ENCODE measurements around the gene LZTR1. TPM values are rescaled to one million over a fixed set of nuclear protein-coding genes. Genes with fewer than 3 reads are reported as not detected.
"Not testable (repeated sequence)": the region's sequence is repeated elsewhere in the genome, so short reads cannot be mapped to it uniquely, and the experiment has no call there.

Gene LZTR1
- total and polyA plus RNA-seq, 11 donors, result 18.4 to 41.9 (median 26.6) TPM

DNA sequence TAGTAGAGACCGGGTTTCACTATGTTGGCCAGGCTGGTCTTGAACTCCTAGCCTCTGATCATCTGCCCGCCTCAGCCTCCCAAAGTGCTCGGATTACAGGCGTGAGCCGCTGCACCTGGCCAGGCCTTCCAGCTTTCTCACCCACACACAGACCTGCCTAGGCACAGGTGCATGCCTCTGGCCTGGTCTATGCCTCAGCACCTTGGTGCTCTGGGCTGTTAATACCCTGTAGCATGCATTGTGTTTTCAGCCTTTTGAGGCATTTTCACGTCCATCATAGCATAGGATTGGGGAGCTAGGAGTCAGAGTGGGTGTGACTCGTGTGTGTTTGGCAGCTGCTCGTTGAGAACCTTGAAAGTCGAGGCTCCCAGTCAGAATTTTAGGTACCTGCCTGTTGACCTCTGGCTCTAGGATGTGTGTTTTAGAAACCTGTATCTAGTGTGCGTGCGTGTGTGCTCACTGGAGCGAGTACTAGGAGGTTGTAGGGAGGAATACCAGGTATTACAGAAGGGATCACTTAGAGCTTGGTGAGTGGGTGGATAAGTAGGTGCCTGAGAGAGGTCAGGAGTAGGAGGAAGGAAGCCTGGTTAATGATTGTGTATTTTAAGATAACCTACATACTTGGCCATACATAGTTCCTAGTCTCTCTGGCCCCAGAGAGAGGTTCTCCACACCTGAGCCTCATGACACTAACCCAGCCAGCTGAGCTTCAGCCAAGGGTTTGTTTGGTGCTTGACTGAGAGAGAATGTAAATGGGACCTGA, 44.9 kb upstream of the LZTR1 start:
- TF ChIP-seq POLR2A (IDR thresholded peaks at IDR 0.05), result no peak
- TF ChIP-seq, protein P1, sequence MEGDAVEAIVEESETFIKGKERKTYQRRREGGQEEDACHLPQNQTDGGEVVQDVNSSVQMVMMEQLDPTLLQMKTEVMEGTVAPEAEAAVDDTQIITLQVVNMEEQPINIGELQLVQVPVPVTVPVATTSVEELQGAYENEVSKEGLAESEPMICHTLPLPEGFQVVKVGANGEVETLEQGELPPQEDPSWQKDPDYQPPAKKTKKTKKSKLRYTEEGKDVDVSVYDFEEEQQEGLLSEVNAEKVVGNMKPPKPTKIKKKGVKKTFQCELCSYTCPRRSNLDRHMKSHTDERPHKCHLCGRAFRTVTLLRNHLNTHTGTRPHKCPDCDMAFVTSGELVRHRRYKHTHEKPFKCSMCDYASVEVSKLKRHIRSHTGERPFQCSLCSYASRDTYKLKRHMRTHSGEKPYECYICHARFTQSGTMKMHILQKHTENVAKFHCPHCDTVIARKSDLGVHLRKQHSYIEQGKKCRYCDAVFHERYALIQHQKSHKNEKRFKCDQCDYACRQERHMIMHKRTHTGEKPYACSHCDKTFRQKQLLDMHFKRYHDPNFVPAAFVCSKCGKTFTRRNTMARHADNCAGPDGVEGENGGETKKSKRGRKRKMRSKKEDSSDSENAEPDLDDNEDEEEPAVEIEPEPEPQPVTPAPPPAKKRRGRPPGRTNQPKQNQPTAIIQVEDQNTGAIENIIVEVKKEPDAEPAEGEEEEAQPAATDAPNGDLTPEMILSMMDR (IDR thresholded peaks at IDR 0.05), result no peak
- H3K27ac ChIP-seq, result no peak overlapping the region
- no peaks in the 10 kb centered on the region for H3K9me3 ChIP-seq
- ATAC-seq, result peak in 3 of 4 donors; percentile 15 to 46 (median 37)
- DNase-seq, result no peak
- no peak overlapping the region for H3K4me3 ChIP-seq
- H3K27me3 ChIP-seq, result no peaks in the 10 kb centered on the region
- intact Hi-C loops (cut with DNase I), result loop anchor here in 1 of 10 donors (10.0 kb wide), 1 partner anchor 52 kb away; no protein-coding TSS in a partner anchor
- whole genome bisulfite sequencing, 4 donors, result 67 to 79% (median 71%) methylated on average over 12 of the region's 12 CpGs
- peaks cover 0 to 44% (median 35%) of the 10 kb centered on the region in 9 donors for H3K36me3 ChIP-seq
- H3K4me1 ChIP-seq, result peaks cover 0 to 65% (median 47%) of the 10 kb centered on the region in 12 donors

DNA sequence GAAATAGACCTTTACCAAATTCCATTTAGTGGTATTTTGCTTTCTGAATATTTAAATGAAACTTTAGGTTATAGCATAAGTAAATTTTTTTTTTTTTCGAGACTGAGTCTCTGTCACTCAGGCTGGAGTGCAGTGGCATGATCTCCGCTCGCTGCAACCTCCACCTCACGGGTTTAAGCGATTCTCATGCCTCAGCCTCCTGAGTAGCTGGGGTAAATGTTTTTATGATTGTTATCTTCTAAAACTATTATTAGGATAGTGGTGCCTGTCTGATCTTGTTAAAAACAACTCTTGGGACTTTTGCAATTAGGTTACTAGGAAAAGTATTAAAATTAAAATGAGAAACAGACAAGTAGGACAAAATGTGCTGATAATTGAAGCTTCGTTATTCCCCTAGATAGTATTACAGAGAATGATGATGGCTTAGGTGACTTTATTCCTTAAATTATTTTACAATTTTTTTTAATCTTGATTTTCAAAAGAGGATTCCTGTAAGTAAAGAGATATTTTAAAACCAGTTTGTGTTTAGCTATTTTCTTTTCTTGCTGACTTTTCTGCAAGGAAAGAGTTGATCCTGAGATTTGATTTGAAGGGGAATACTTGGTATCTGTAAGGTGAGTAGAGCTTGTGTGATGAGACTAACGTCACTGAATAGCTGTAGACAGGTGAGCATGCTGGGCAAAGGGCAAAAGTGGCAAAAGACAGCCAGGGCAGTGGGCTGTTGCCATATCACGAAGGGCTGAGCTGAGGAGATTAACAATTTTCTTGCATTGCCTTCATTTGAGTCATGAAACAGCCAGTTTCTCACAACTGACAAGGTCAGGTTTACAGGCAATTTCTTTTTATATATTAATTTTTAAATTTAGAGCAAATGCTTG, 44.1 kb upstream of the LZTR1 start:
- peaks cover 0 to 62% (median 48%) of the 10 kb centered on the region in 12 donors for H3K4me1 ChIP-seq
- H3K27me3 ChIP-seq, result no peaks in the 10 kb centered on the region
- intact Hi-C loops (cut with DNase I), result loop anchor here in 1 of 10 donors (10.0 kb wide), 1 partner anchor 53 kb away; no protein-coding TSS in a partner anchor
- WGBS, 4 donors, result 80 to 85% (median 83%) methylated on average over 8 of the region's 8 CpGs
- peaks cover 0 to 44% (median 35%) of the 10 kb centered on the region in 9 donors for H3K36me3 ChIP-seq
- no peaks in the 10 kb centered on the region for H3K9me3 ChIP-seq
- no peak for TF ChIP-seq POLR2A (IDR thresholded peaks at IDR 0.05)
- TF ChIP-seq, protein P1 (IDR thresholded peaks at IDR 0.05), result no peak
- no peak overlapping the region for H3K4me3 ChIP-seq
- no peak for DNase-seq
- ATAC-seq, result no peak
- H3K27ac ChIP-seq, result no peak overlapping the region

DNA sequence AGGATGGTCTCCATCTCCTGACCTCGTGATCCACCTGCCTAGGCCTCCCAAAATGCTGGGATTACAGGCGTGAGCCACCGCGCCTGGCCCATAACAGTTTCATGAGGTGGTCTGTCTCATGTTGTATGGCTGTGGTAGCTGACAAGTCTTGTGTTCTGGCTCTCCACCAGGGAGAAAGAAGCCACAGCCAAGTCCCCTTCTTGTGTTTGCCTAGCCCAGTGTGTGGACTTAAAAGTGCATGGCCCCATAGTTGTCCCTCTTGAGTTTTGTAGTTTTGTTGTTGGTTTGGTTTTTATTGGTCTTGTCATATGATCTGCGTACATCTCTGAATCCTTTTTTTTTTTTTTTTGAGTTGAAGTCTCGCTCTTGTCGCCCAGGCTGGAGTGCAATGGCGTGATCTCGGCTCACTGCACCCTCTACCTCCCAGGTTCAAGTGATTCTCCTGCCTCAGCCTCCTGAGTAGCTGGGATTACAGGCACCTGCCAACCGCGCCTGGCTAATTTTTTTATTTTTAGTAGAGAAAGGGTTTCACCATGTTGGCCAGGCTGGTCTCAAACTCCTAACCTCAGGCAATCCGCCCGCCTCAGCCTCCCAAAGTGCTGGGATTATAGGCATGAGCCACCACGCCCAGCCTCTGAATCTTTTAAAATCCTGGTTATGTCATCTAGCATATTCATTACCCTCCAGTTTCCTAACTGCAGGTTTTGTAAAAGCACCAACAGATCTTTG, 42.5 kb upstream of the LZTR1 start:
- H3K4me1 ChIP-seq, result peaks cover 0 to 63% (median 49%) of the 10 kb centered on the region in 12 donors
- not testable (repeated sequence) for H3K4me3 ChIP-seq, ATAC-seq, H3K27me3 ChIP-seq, DNase-seq, H3K9me3 ChIP-seq, H3K27ac ChIP-seq
- intact Hi-C loops (cut with DNase I), result loop anchor here in 1 of 10 donors (10.0 kb wide), 1 partner anchor 55 kb away; no protein-coding TSS in a partner anchor
- H3K36me3 ChIP-seq, result peaks cover 0 to 32% (median 25%) of the 10 kb centered on the region in 9 donors
- WGBS, 4 donors, result 94 to 97% (median 96%) methylated on average over 14 of the region's 14 CpGs

DNA sequence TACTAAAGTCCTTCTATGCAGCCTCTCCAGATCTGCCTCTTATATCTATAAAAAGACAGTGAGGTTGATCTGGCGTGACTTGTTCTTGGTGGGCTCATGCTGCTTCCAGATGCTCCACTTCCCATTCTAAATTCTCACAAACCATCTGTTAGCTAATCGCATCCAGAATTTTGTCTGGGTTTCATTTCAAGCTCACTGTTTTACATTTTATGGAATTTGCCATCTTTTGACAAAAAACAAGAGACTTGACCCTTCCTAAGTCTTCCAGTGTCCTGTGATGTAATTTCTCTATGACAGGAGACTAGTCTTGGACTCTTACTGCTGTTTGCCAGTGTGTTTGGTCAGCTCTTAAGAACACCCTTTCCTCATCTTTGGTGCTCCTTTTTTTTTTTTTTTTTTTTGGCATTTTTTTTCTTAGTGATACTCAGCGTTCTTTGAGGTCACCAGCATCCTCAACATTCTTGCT, 41.9 kb upstream of the LZTR1 start:
- H3K27ac ChIP-seq, result no peak overlapping the region
- no peaks in the 10 kb centered on the region for H3K27me3 ChIP-seq
- no peak for ATAC-seq
- 57 to 75% (median 67%) methylated on average over 3 of the region's 3 CpGs for WGBS, 4 donors
- TF ChIP-seq, protein P1 (IDR thresholded peaks at IDR 0.05), result no peak
- no peak for TF ChIP-seq POLR2A (IDR thresholded peaks at IDR 0.05)
- H3K4me1 ChIP-seq, result peaks cover 0 to 66% (median 50%) of the 10 kb centered on the region in 12 donors
- intact Hi-C loops (cut with DNase I), result no loop called here
- H3K4me3 ChIP-seq, result no peak overlapping the region
- DNase-seq, result no peak
- H3K36me3 ChIP-seq, result peaks cover 0 to 26% (median 19%) of the 10 kb centered on the region in 9 donors
- no peaks in the 10 kb centered on the region for H3K9me3 ChIP-seq

Measured in heart left ventricle (tissue), 16 donors.